ENCODE measurements around the gene C1QB.

Gene C1QB

DNA sequence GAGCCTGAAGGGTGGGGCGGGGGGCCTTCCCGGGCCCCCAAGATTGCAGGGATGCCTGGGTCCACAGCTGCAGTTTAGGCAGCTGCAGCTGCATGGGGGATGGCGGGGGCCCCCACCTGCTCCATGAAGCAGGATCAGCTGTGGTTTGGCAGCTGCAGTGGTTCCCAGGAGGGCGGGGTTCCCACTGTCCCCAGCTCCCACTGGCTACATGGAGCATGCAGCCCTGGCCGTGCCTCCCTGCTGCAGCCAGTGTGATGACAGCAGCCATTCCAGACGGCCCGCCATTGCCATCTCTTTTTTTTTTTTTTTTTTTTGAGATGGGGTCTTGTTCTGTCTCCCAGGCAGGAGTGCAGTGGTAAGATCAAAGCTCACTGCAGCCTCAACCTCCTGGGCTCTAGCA is 17.6 kb upstream of the C1QB start:
- DNase-seq = no peak

DNA sequence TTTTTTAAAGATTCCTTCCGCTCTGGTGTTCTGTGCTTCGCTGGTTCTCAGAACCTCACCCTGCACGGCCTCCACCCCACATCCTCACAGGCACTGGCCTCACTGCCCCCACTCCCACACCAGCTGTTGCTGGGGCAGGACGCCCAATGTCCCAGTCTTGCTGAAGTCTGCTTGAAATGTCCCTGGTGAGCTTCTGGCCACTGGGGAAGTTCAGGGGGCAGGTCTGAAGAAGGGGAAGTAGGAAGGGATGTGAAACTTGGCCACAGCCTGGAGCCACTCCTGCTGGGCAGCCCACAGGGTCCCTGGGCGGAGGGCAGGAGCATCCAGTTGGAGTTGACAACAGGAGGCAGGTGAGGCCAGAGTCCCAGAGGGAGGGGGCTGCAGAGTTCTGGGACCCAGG is 16.7 kb upstream of the C1QB start, which contains the start of gene C1QA:
Gene C1QA (plus strand): TSS at position 276 of the 400 bp plus-strand sequence. CDS start 989 bp downstream, outside the sequence.
- DNase-seq = no peak

DNA sequence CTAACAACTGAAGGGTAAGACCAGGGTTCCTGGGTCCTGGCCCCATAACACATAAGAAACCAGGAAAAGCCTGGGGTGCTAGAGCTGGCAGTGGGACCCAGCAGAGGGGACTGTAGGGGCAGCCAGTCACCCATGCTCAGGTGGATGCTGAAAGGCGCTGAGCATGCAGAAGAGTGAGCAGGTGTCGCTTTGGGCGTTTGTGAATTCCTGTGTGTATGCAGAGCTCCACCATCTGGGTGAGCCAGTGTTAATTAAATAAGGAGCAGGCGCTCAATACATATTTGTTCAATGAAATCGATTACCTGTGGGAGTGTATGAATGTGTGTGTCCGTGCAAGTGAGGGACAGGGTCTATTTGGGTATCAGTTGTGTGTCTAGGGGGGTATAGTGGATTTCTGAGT is 16.1 kb upstream of the C1QB start:
- no peak for DNase-seq

DNA sequence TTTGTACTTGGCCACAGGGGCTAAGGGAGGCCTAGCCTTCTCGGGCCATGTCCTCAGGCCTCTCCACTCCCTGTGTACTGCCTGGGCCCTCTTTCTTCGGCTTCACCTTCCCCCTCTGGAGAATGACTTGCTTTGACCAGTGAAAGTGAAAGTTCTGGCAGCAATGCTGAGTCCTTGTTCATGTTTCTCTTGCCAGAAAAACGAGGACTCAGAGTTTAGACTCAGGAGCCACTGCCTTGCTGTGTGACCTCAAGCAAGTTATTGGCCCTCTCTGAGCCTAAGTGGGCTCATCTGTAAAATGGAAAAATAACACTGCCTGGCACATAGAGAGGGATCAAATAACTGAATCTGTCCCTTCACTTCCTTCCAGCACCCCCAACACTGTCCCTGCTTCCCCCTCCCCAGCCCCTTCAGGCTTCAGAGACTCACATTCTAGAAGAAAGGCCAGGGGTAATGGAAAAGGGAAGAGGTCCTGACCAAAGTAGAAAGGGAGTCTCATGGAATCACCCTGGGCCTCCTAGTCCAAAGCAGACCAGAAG is 15.1 kb upstream of the C1QB start:
- DNase-seq = no peak

DNA sequence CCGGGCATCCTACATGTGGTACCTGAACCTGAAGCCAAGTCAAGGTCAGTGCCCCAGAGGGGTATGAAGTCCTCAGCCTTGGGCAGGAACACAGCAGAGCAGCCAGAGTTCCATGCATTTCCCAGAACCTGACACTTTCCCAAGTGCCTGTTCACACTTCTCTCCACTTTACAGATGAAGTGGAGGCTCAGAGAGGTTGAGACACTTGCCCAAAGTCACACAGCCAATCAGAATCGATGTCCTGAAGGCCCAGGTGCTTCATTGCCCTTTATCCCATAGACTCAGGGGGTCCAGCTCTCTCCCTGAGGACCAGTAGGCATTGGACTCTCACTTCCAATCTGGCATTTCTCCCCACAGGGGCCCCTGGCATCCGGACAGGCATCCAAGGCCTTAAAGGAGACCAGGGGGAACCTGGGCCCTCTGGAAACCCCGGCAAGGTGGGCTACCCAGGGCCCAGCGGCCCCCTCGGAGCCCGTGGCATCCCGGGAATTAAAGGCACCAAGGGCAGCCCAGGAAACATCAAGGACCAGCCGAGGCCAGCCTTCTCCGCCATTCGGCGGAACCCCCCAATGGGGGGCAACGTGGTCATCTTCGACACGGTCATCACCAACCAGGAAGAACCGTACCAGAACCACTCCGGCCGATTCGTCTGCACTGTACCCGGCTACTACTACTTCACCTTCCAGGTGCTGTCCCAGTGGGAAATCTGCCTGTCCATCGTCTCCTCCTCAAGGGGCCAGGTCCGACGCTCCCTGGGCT is 14.4 kb upstream of the C1QB start:
- DNase-seq = no peak

DNA sequence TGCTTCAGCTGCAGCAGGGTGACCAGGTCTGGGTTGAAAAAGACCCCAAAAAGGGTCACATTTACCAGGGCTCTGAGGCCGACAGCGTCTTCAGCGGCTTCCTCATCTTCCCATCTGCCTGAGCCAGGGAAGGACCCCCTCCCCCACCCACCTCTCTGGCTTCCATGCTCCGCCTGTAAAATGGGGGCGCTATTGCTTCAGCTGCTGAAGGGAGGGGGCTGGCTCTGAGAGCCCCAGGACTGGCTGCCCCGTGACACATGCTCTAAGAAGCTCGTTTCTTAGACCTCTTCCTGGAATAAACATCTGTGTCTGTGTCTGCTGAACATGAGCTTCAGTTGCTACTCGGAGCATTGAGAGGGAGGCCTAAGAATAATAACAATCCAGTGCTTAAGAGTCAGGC is 13.8 kb upstream of the C1QB start:
- DNase-seq = no peak

DNA sequence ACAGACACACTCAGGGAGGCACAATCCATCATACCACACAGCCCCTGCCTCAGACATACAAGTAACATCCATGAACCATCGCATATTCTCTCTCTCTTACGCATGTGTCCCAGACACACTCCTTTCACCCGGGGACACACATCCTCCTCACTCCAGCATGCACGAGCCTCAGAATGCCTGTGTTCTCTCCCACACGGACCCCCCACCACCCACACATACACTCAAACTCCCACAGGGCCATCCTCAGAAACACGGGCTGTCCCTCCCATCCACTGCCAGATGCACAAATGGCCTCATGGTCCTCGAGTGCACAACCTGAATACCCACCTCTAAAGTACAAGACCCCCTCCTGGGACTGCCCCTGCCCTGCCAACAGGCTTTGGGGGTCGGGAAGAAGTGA is 11.8 kb upstream of the C1QB start:
- no peak for DNase-seq

DNA sequence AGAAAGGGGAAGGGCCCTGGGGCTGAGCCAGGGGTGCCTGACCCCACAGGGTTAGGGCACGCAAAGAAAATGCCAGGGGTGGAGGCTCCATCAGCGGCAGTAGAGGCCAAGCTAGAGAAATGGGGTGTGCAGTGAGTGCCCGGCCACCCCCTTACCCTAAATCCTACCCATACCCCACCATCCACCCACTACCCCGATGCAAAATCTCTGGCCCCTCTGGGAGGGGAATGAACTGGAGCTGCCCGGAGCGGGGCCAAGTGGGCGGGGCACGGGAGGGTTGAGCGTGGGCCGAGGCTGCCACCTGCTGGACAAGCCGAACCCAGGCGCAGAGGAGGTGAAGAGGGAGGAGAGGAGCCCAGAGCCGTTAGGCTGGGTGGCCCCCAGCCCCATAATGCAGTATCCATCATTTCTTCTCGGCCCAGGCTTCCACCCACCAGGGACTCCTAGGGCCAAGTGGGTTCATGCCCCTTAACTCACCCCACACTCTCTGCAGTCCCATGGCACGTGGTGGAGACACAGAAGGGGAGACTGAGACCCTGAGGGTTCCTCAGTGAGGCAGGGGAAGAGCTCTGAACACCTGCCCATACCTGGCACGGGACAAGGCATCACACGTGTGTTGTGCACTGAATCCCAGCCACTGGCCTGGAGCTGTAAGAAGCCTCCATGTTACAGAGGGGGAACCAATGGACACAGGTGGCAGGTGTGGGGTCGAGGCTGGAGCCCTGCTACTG is 11.0 kb upstream of the C1QB start:
- no peak for DNase-seq

DNA sequence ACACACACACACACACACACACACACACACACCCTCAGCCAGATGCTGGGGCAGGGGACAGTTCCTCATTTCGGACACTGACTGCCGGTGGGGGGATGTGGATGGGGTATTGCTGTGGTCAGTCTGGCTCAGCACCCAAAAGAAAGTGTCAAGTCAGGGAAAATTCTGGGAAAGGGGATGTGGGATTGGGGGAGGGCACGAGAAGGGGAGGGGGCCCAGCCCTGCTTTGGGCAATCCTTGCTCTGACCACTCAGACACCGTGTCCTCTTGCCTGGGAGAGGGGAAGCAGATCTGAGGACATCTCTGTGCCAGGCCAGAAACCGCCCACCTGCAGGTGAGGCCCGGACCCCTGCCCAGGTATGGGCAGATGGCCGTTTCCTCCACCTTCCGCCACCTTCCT is 9.7 kb upstream of the C1QB start, which contains the start of gene C1QC:
Gene C1QC (plus strand): TSS at position 253 of the 400 bp plus-strand sequence. CDS start 391 bp downstream, outside the sequence.
- DNase-seq = no peak

DNA sequence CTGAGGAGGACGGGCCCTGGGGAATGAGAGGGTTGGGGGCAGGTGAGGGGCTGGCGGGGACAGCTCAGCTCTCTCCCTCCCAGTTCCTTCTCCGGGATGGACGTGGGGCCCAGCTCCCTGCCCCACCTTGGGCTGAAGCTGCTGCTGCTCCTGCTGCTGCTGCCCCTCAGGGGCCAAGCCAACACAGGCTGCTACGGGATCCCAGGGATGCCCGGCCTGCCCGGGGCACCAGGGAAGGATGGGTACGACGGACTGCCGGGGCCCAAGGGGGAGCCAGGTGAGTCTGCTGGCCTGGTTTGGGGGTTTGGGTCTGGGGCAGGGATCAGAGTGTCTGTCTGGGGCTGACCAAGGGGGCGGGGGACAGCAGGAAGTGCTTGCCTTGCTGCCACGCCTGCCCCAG is 9.1 kb upstream of the C1QB start:
- DNase-seq = no peak

DNA sequence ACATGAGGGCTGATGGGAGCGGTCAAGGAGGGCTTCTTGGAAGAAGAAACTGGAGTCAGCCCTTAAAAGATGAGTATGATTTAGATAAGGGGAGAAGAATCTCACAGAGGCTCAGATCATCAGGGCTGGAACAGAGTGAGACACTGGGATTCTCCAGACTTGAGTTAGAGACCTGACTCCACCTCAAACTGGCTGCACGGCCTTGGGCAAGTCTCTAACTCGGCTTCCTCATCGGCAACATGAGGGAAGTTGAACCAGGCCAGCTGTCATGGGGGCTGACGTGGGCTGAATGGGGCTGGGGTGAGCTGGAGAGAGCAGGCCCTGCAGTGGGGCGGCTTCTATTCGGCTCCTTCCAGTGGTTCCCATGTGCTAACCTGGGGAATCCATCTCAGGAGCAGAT is 7.1 kb upstream of the C1QB start:
- DNase-seq = no peak

DNA sequence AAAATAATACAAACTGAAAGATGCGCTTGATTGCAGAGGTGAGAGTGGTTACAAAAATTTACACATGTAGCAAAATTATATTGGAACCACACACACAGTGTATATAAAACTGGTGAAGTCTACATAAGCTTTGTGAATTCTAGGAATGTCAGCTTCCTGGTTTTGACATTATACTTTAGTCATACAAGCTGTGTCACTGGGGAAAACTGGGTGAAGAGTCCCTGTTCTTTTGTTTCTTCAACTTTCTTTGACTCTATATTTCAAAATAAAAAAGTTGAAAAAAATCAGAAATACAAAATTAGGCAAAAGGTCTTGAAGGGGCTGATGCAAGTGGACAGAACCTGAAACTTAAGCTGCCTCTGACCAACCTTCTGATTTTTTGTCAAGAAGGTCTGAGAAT is 6.7 kb upstream of the C1QB start:
- DNase-seq = no peak

DNA sequence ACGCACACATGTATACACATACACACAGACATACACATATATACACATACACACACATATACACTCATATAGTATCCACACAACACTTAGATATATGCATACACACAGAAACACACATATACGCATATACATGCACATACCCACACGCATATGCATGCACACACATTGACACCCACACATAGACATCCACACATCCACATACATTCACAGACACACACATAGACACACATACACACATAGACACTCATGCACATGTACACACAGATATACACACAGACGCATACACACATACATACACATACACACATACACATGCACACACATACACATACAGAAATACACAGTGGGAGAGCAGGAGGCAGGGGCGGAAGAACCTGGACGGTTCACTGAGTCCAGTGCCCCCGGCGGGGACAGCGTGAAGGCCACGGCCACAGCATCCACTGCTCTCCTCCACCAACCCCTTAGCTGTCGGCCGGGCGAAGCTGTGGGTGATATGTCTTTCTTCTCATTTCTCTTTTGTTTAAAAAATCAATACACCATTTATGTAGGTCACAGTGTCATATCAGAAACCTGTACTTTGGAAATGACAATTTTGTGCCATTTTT is 2.8 kb upstream of the C1QB start:
- no peak for DNase-seq

DNA sequence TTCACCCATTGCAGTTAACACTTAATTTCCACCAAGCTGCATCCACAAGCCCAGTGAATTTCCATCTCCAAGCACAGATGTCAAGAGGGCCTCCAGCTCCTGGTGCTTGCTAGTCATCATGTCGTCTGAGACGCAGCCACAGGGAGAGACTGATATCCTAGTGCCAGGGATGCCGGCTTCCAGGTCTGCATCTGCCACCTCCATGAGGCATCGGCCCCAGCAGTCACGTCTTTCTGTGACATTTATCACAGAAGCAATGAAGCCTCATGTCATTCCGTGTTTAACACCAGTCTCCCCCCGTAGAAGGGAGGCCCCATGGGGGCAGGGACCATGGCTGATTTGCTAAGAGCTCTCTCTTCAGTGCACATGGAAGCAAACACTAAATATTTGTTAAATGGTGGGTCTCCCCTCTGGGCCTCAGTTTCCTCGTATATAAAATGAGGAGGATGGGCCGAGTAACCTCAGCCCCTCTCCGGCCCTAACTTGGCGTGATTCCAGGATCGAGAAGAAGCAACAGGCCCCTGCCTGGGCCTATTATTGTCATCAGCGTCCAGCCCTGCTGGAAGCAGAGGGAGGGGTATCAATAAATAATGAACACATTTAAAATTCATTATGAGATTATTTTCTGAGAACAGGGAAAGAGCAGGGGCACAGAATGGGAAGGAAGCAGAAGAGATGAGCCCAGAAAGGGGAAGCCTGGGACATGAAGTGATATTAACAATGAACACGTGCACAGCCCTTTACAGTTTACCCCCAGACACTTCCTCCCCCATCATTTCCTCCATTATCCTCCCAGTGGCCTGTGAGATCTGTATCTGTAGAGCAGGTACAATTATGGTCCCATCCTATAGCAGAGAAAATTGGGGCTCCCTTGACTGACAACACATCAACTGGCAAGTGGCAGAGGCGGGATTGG is 837 bp upstream of the C1QB start:
- DNase-seq = peak; percentile 14

DNA sequence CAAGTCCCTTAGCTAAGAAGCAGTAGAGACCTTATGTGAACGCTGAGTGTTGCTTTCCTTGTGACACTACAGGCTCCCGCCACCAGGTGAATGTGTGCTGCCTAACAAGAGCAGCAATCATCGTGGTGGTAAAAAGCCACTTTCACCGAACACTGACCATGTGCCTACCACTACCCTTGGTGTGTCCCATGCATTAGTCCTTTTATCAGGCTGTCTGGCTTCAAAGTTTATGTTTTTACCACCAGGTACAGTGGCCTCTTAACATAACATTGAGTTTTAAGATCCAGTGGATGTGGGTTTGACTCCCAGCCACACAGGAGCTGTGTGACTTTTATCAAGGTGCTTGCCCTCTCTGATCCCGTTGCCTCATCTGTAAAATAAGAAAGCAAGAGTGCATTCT is 1.7 kb downstream of the C1QB start:
- no peak for DNase-seq

DNA sequence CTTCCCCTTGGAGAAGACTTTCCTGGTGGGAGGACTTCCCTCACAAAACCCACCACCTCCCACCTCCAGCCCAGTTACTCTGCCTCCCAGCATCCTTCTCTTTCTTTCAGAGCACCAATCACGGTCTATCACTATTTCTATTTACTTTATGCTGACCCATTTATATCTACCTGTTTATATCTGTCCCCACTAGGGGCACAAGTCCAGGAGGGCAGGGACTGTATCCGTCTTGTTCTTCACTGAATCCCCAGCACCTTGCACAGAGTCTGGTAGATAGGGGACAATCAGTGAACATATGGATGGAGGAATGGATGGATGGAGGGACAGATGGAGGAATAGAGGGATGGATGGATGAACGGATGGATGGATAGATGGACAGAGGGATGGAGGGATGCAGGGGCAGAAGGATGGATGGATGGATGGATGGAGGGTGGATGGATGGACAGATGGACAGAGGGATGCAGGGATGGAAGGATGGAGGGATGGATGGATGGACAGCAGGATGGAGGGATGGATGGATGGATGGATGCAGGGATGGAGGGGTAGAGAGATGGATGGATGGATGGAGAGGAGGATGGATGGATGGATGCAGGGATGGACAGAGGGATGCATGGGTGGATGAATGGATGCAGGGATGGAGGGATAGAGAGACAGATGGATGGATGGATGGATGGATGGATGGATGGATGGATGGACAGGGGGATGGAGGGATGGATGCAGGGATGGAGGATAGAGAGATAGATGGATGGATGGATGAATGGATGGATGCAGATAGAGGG is 5.5 kb downstream of the C1QB start:
- DNase-seq = no peak

DNA sequence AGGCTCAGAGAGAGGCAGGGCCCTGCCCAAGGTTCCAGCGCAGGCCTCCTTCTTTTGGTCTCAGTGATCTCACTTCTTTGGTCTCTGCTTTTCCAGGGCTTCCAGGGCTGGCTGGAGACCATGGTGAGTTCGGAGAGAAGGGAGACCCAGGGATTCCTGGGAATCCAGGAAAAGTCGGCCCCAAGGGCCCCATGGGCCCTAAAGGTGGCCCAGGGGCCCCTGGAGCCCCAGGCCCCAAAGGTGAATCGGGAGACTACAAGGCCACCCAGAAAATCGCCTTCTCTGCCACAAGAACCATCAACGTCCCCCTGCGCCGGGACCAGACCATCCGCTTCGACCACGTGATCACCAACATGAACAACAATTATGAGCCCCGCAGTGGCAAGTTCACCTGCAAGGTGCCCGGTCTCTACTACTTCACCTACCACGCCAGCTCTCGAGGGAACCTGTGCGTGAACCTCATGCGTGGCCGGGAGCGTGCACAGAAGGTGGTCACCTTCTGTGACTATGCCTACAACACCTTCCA is 7.7 kb downstream of the C1QB start:
- no peak for DNase-seq

DNA sequence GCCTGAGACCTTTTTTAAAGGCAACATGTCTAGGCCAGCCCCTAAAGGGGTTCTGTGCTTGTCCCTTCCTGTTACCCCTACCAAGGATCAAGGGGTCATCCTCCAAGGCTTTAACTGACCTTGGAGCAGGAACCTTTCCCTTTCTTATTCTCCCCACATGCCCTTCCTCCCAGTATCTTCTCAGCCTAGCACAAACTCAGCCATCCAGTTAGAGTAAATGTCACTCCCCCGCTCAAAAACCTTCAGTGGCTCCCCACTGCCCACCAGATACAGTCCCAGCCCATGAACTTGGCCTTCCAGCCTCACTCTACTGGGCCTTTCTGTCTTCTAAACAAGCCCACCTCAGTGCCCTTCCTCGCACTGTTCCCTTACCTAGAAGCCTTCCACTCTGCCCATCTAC is 8.8 kb downstream of the C1QB start:
- no peak for DNase-seq

DNA sequence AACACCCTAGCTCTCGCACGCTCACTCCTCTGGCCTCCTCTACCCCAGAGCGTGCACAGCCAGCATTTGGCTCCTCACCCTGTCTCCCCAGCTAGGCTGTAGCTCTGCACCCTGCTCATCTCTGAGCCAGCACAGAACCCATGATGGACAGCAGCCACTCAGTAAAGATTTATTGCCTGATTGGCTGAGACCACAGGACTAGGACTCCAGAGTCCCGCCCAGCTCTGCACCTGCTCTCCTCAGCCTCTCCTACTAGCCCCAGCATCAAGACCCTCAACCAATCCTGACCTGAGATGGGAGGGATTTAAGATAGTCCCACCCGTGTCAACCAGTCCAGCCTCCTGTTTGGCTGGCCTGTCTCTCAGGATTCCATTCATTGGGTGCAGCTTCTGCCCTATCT is 9.3 kb downstream of the C1QB start:
- no peak for DNase-seq

DNA sequence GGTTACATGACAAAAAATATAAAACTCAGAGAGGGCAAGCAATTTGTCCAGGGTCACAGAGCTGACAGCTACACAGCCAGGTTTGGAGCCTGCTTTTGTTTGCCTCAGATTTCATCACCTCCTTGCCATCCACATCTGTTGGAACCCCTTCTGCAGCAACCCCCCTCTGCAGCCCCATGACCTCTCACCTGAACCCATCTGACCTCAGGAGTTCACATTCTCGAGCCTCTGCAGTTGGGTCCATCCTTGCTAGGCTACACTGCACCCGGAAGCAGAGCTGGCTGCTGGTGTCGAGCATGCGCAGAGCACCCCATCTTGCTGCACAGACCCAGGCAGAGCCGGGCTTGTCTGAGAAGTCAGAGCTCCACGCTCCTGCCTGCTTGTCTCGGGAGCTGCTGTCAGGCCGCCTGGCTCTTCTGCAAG is 10.0 kb downstream of the C1QB start:
- no peak for DNase-seq

DNA sequence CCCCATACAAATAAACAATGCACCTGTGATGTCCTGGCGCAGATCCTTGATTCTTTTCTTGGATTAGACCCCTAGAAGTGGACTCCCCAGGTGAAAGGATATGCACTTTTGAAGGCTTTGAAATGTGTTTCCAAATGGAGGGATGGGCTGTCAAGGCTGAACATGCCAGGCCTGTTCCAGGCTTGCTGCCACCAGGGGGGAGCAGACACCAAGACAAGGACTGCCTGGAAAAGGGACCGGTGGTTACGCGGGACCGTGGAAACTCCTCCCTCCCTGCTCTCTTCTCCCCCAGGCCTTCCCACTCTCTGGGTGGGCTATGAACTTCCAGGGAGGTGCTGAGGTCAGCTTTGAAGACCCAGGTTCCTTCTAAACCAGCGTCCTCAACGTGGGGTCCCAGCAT is 12.7 kb downstream of the C1QB start:
- no peak for DNase-seq

DNA sequence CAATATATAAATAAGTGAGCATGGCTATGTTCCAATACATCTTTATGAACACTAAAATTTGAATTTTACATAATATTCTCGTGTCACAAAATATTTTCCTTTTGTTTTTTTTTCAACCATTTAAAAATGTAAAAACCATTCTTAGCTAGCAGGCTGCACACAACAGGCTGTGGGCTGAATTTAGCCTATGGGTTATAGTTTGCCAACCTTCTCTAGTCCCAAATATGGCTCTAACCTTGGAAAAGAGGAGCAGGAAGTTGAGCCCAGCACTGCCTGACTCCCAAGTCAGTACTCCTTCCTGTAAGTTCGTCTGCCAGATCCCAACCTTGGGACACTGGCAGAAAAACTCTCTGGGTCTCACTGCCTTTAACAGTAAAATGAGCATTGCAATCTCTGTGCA is 13.4 kb downstream of the C1QB start:
- no peak for DNase-seq

Measured in GF-D8 (cell line).